ENCODE data around the gene TXK.

TXK gene

GRCh38 chr4:48049483-48049882 lies 84.6 kb downstream of the TXK start:
- TF ChIP-seq REST (IDR thresholded peaks at IDR 0.05; ENCODE audit: insufficient read depth in 1 of 2, low read depth in 2 of 2, low read length in 2 of 2) (no peak), SIN3A (IDR thresholded peaks at IDR 0.05; ENCODE audit: borderline replicate concordance, insufficient read depth, low read length) (no peak), FOXP2 (optimal IDR thresholded peaks at IDR 0.05; ENCODE audit: borderline replicate concordance, extremely low read depth, extremely low read length, insufficient read depth) (no peak), TAF1 (IDR thresholded peaks at IDR 0.05; ENCODE audit: borderline replicate concordance, insufficient read depth, low read length) (no peak), POLR2AphosphoS5 (IDR thresholded peaks at IDR 0.05; ENCODE audit: low read depth, low read length) (no peak)

- TF ChIP-seq SIN3A (IDR thresholded peaks at IDR 0.05; ENCODE audit: borderline replicate concordance, insufficient read depth, low read length): no peak
- no peak for TF ChIP-seq TAF1 (IDR thresholded peaks at IDR 0.05; ENCODE audit: borderline replicate concordance, insufficient read depth, low read length)
- TF ChIP-seq REST (IDR thresholded peaks at IDR 0.05; ENCODE audit: insufficient read depth in 1 of 2, low read depth in 2 of 2, low read length in 2 of 2): no peak
- TF ChIP-seq POLR2AphosphoS5 (IDR thresholded peaks at IDR 0.05; ENCODE audit: low read depth, low read length): no peak
Observed at GRCh38 chr4:48047896-48048295, 86.2 kb downstream of the TXK start.

GRCh38 chr4:48047421-48047844 lies 86.6 kb downstream of the TXK start:
- no peak for TF ChIP-seq TAF1 (IDR thresholded peaks at IDR 0.05; ENCODE audit: borderline replicate concordance, insufficient read depth, low read length)
- TF ChIP-seq REST (IDR thresholded peaks at IDR 0.05; ENCODE audit: insufficient read depth in 1 of 2, low read depth in 2 of 2, low read length in 2 of 2): no peak
- TF ChIP-seq POLR2AphosphoS5 (IDR thresholded peaks at IDR 0.05; ENCODE audit: low read depth, low read length): no peak
- no peak for TF ChIP-seq FOXP2 (optimal IDR thresholded peaks at IDR 0.05; ENCODE audit: borderline replicate concordance, extremely low read depth, extremely low read length, insufficient read depth)
- TF ChIP-seq SIN3A (IDR thresholded peaks at IDR 0.05; ENCODE audit: borderline replicate concordance, insufficient read depth, low read length): no peak

GRCh38 chr4:48046059-48046458 lies 88.0 kb downstream of the TXK start:
- no peak for TF ChIP-seq FOXP2 (optimal IDR thresholded peaks at IDR 0.05; ENCODE audit: borderline replicate concordance, extremely low read depth, extremely low read length, insufficient read depth)
- TF ChIP-seq SIN3A (IDR thresholded peaks at IDR 0.05; ENCODE audit: borderline replicate concordance, insufficient read depth, low read length): no peak
- no peak for TF ChIP-seq TAF1 (IDR thresholded peaks at IDR 0.05; ENCODE audit: borderline replicate concordance, insufficient read depth, low read length)
- no peak for TF ChIP-seq POLR2AphosphoS5 (IDR thresholded peaks at IDR 0.05; ENCODE audit: low read depth, low read length)
- no peak for TF ChIP-seq REST (IDR thresholded peaks at IDR 0.05; ENCODE audit: insufficient read depth in 1 of 2, low read depth in 2 of 2, low read length in 2 of 2)

- TF ChIP-seq SIN3A (IDR thresholded peaks at IDR 0.05; ENCODE audit: borderline replicate concordance, insufficient read depth, low read length): no peak
- no peak for TF ChIP-seq POLR2AphosphoS5 (IDR thresholded peaks at IDR 0.05; ENCODE audit: low read depth, low read length)
- TF ChIP-seq TAF1 (IDR thresholded peaks at IDR 0.05; ENCODE audit: borderline replicate concordance, insufficient read depth, low read length): no peak
- no peak for TF ChIP-seq REST (IDR thresholded peaks at IDR 0.05; ENCODE audit: insufficient read depth in 1 of 2, low read depth in 2 of 2, low read length in 2 of 2)
- no peak for TF ChIP-seq FOXP2 (optimal IDR thresholded peaks at IDR 0.05; ENCODE audit: borderline replicate concordance, extremely low read depth, extremely low read length, insufficient read depth)
Observed at GRCh38 chr4:48044298-48044697, 89.8 kb downstream of the TXK start.

Data from PFSK-1 (cell line).